DMS79 (cell line): ENCODE measurements around the gene SEZ6.

Experiments used
- DNase-seq: peaks from one replicate; lab custom pipeline; 2025; lab: John Stamatoyannopoulos, UW

Gene SEZ6

GRCh38 chr17:29000973-29001372 is 4.9 kb downstream of the SEZ6 start:
- no peak for DNase-seq

- no peak for DNase-seq
These were observed 6.6 kb downstream of the SEZ6 start for GRCh38 chr17:28999206-28999605.

GRCh38 chr17:28997806-28998205 is 8.0 kb downstream of the SEZ6 start:
- peak; percentile 85 for DNase-seq

- DNase-seq, result no peak
These were observed 9.2 kb downstream of the SEZ6 start for GRCh38 chr17:28996554-28997096.

GRCh38 chr17:28993645-28994426 is 12.0 kb downstream of the SEZ6 start:
- no peak for DNase-seq

- no peak for DNase-seq
These were observed 12.9 kb downstream of the SEZ6 start for GRCh38 chr17:28992625-28993600.

- DNase-seq, result no peak
These were observed 13.6 kb downstream of the SEZ6 start for GRCh38 chr17:28992185-28992584.

- DNase-seq, result no peak
These were observed 14.1 kb downstream of the SEZ6 start for GRCh38 chr17:28991779-28992178.

GRCh38 chr17:28989028-28989427 is 16.8 kb downstream of the SEZ6 start:
- DNase-seq, result no peak

- no peak for DNase-seq
These were observed 17.4 kb downstream of the SEZ6 start for GRCh38 chr17:28988475-28988874.

GRCh38 chr17:28986714-28987655 is 18.8 kb downstream of the SEZ6 start:
- no peak for DNase-seq

GRCh38 chr17:28985950-28986713 is 19.7 kb downstream of the SEZ6 start:
- no peak for DNase-seq

GRCh38 chr17:28983286-28984230 is 22.3 kb downstream of the SEZ6 start:
- no peak for DNase-seq

- no peak for DNase-seq
These were observed 23.6 kb downstream of the SEZ6 start for GRCh38 chr17:28982131-28982793.

GRCh38 chr17:28978356-28978964 is 27.4 kb downstream of the SEZ6 start:
- no peak for DNase-seq

- no peak for DNase-seq
These were observed 28.0 kb downstream of the SEZ6 start for GRCh38 chr17:28977659-28978355.

- no peak for DNase-seq
These were observed 30.2 kb downstream of the SEZ6 start for GRCh38 chr17:28975646-28976045.

- DNase-seq, result no peak
These were observed 30.8 kb downstream of the SEZ6 start for GRCh38 chr17:28975031-28975430.
